AG10803 (cell line): ENCODE results near the gene IL16.

ENCODE experiments used
- DNase-seq: peaks from one replicate; pipeline ENCODE4 v3.0.0; 2010; ENCODE audit warnings: low read depth
- H3K4me3 ChIP-seq: 2 replicates; pipeline ENCODE4 v1.5.1; 2011; ENCODE audit warnings: mild to moderate bottlenecking, low read length, control low read depth
- CTCF ChIP-seq: conservative IDR thresholded peaks from 2 replicates; pipeline ENCODE4 v1.5.1; 2011; ENCODE audit warnings: mild to moderate bottlenecking, low read length, control low read depth, inconsistent platforms

IL16 gene

GRCh38 chr15:81297603-81298575 is 101.2 kb downstream of the IL16 start:
- DNase-seq = no peak
- H3K4me3 ChIP-seq = no peak overlapping the region
- no peak for TF ChIP-seq CTCF

GRCh38 chr15:81298611-81299010 is 101.9 kb downstream of the IL16 start:
- TF ChIP-seq CTCF = no peak
- H3K4me3 ChIP-seq = no peak overlapping the region
- DNase-seq = no peak

GRCh38 chr15:81299156-81299555 is 102.5 kb downstream of the IL16 start:
- H3K4me3 ChIP-seq = no peak overlapping the region
- DNase-seq = no peak
- TF ChIP-seq CTCF = no peak

GRCh38 chr15:81299630-81300273 is 103.1 kb downstream of the IL16 start:
- DNase-seq = no peak
- no peak overlapping the region for H3K4me3 ChIP-seq
- TF ChIP-seq CTCF = no peak

GRCh38 chr15:81301385-81301784 is 104.7 kb downstream of the IL16 start:
- no peak for DNase-seq
- no peak overlapping the region for H3K4me3 ChIP-seq
- no peak for TF ChIP-seq CTCF

- DNase-seq = no peak
- no peak overlapping the region for H3K4me3 ChIP-seq
- TF ChIP-seq CTCF = no peak
Measured at GRCh38 chr15:81301815-81302399, 105.2 kb downstream of the IL16 start.
